K562 (cell line): ENCODE data around the gene PITPNM3. TPM values are rescaled to one million over a fixed set of nuclear protein-coding genes. Genes with fewer than 3 reads are reported as not detected.

Source experiments
- ARID2 ChIP-seq: fragments of 450-650 bp; IDR thresholded peaks from 2 replicates; pipeline ENCODE4 v1.6.1; 2017; ENCODE audit warnings: antibody characterized with exemption, mild to moderate bottlenecking
- ELF1 ChIP-seq: fragments of 200-800 bp; sonication (Bioruptor generic); IDR thresholded peaks from 2 replicates; pipeline ENCODE4 v1.6.1; 2016; ENCODE audit warnings: missing genetic modification characterization, missing compliant biosample characterization
- GATAD2A ChIP-seq: fragments of 450-650 bp; IDR thresholded peaks from 2 replicates; pipeline ENCODE4 v1.6.1; 2017
- MCM5 ChIP-seq: fragments of 450-650 bp; IDR thresholded peaks from 2 replicates; pipeline ENCODE4 v1.6.1; 2016; ENCODE audit warnings: low read depth
- NCOR1 ChIP-seq: fragments of 450-650 bp; IDR thresholded peaks from 2 replicates; pipeline ENCODE4 v1.6.1; 2016; ENCODE audit warnings: mild to moderate bottlenecking, moderate library complexity
- NONO ChIP-seq, 2 experiments: fragments of 200-400 bp in 1 of 2; fragments of 450-650 bp in 1 of 2; formaldehyde crosslinking in 1 of 2; IDR thresholded peaks; 2 replicates each; pipeline ENCODE4 v1.6.1; 2017; ENCODE audit warnings: low read depth in 2 of 2, mild to moderate bottlenecking in 2 of 2, moderate library complexity in 2 of 2, low read length in 1 of 2
- NR2C2 ChIP-seq, 2 experiments: fragments of 200-800 bp in 1 of 2; sonication (Bioruptor generic) in 1 of 2; sonication (generic) in 1 of 2; formaldehyde crosslinking in 1 of 2; IDR thresholded peaks; 2 replicates each; pipeline versions ENCODE4 v1.6.1 to v1.8.0; 2016 to 2022; ENCODE audit warnings: mild to moderate bottlenecking in 1 of 2, missing compliant biosample characterization in 1 of 2, missing genetic modification characterization in 1 of 2, missing genetic modification reagents in 1 of 2
- PRMT5 ChIP-seq: sonication (generic); formaldehyde crosslinking; IDR thresholded peaks from 2 replicates; pipeline ENCODE4 v1.5.0; 2020; ENCODE audit warnings: missing genetic modification reagents
- SMAD4 ChIP-seq: fragments of 250-450 bp; sonication (Bioruptor Pico); conservative IDR thresholded peaks from 2 replicates; pipeline ENCODE4 v1.8.0; 2021; ENCODE audit warnings: inconsistent platforms, mild to moderate bottlenecking, moderate library complexity
- ZNF165 ChIP-seq: fragments of 250-450 bp; sonication (Bioruptor Pico); IDR thresholded peaks from 2 replicates; pipeline ENCODE4 v1.4.0; 2020; ENCODE audit warnings: borderline replicate concordance
- ZNF586 ChIP-seq: fragments of 450-650 bp; formaldehyde crosslinking; conservative IDR thresholded peaks from 2 replicates; pipeline ENCODE4 v1.4.0; 2020; ENCODE audit warnings: mild to moderate bottlenecking, moderate library complexity
- polyA plus RNA-seq, 8 experiments: library from polyadenylated mRNA; depleted of rRNA in 4 of 8; stranded (reverse) in 5 of 8; unstranded in 3 of 8; fragments of >200 nt; fragmentation: Nextera tagmentation in 2 of 8; fragmentation: Illumina TruSeq in 1 of 8; extraction: Ambion mirVana in 2 of 8; extraction: Trizol in 1 of 8; gene quantifications; 2 replicates each; pipeline versions ENCODE4 v1.2.1 to v1.2.3, GENCODE V29; 2011 to 2014; ENCODE audit warnings: inconsistent platforms in 1 of 8, missing spikeins in 1 of 8
- total RNA-seq, 7 experiments: library from RNA; depleted of rRNA in 6 of 7; stranded (reverse); fragments of >200 nt in 6 of 7; fragmentation: Illumina TruSeq in 2 of 7; extraction: Trizol in 2 of 7; gene quantifications; 2 replicates each; pipeline versions ENCODE4 v1.2.1 to v1.2.3, GENCODE V29; 2011 to 2021; ENCODE audit warnings: low replicate concordance in 1 of 7
- TF ChIP-seq, protein P1 (sequence below), 3 experiments: fragments of 200-800 bp in 1 of 3; fragments of 250-450 bp in 1 of 3; fragments of 450-650 bp in 1 of 3; sonication (Bioruptor Pico) in 1 of 3; sonication (Bioruptor generic) in 1 of 3; formaldehyde crosslinking in 1 of 3; IDR thresholded peaks; 2 replicates each; pipeline versions ENCODE4 v1.6.1 to v1.8.0; 2016 to 2022; ENCODE audit warnings: mild to moderate bottlenecking in 2 of 3, missing genetic modification characterization in 2 of 3, missing compliant biosample characterization in 1 of 3, moderate library complexity in 1 of 3
- TF ChIP-seq, protein P2 (sequence below), 2 experiments: fragments of 450-650 bp; formaldehyde crosslinking in 1 of 2; IDR thresholded peaks; 2 replicates each; pipeline versions ENCODE4 v1.4.0 to v1.6.1; 2014 to 2020; ENCODE audit warnings: mild to moderate bottlenecking in 2 of 2, borderline replicate concordance in 1 of 2, low read depth in 1 of 2

Gene PITPNM3
- total and polyA plus RNA-seq, 9 of the 15 experiments (the other 6 are each of a cell fraction or from before 2014, with no cell fraction given), result 0.14 to 0.38 (median 0.22) TPM; not detected in 2

DNA sequence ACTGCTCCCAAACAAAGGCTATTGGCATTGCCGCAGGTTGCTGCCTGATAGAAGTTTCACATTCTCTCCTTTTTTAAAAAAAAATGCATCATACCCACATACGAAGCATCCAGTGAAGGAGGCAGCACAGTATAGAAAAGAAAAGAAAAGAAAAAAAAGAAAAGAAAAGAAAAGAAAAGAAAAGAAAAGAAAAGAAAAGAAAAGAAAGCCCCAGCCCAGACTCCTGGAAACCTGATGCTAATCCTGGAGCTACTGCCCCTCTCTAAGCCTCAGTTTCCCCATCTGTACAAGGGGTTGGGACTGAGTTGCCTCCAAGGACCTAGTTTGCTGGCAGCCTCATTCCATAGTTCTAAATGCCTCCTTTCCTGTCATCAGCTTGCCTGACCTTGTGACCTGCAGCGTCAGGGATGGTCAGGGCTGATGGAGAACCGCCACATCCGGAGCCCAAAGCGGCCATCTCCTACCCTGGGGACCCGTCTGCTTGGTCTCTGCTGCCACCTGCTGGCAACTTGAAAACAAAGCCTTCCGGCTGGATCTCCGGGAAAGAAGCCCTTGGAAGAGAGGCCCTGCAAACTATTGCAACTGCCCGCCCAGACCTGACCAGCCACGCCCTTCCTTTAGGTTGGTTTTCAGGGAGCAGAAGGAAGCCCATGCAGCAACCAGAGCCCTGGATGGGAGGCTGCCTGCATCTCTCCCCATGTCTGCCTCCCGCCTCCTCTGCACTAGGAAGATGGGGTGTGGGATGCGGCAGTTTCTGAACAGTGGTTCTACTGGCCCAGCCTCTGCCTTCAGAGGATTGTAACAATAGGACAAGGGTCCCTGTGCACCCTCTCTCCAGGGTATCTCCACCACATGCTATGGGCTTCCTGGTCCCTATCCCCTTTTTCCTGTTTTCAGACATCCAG is 134.4 kb downstream of the PITPNM3 start (continued):
- TF ChIP-seq, protein P1, sequence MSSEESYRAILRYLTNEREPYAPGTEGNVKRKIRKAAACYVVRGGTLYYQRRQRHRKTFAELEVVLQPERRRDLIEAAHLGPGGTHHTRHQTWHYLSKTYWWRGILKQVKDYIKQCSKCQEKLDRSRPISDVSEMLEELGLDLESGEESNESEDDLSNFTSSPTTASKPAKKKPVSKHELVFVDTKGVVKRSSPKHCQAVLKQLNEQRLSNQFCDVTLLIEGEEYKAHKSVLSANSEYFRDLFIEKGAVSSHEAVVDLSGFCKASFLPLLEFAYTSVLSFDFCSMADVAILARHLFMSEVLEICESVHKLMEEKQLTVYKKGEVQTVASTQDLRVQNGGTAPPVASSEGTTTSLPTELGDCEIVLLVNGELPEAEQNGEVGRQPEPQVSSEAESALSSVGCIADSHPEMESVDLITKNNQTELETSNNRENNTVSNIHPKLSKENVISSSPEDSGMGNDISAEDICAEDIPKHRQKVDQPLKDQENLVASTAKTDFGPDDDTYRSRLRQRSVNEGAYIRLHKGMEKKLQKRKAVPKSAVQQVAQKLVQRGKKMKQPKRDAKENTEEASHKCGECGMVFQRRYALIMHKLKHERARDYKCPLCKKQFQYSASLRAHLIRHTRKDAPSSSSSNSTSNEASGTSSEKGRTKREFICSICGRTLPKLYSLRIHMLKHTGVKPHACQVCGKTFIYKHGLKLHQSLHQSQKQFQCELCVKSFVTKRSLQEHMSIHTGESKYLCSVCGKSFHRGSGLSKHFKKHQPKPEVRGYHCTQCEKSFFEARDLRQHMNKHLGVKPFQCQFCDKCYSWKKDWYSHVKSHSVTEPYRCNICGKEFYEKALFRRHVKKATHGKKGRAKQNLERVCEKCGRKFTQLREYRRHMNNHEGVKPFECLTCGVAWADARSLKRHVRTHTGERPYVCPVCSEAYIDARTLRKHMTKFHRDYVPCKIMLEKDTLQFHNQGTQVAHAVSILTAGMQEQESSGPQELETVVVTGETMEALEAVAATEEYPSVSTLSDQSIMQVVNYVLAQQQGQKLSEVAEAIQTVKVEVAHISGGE (CRISPR knock-in tag; IDR thresholded peaks at IDR 0.05), result no peak
- TF ChIP-seq ZNF165 (CRISPR knock-in tag) (no peak), NONO (IDR thresholded peaks at IDR 0.05; ENCODE audit: low read depth in 2 of 2, low read length in 1 of 2) (no peak), ZNF586 (no peak), NR2C2 (CRISPR knock-in tag; IDR thresholded peaks at IDR 0.05) (no peak), NR2C2 (tag; IDR thresholded peaks at IDR 0.05) (peak; percentile 83), SMAD4 (CRISPR knock-in tag) (no peak), GATAD2A (no peak), PRMT5 (CRISPR knock-in tag) (no peak), MCM5 (no peak), NCOR1 (no peak), ARID2 (peak; percentile 34; the same call in 1 of the 2 replicates), ELF1 (tag) (no peak)
- TF ChIP-seq, protein P2, sequence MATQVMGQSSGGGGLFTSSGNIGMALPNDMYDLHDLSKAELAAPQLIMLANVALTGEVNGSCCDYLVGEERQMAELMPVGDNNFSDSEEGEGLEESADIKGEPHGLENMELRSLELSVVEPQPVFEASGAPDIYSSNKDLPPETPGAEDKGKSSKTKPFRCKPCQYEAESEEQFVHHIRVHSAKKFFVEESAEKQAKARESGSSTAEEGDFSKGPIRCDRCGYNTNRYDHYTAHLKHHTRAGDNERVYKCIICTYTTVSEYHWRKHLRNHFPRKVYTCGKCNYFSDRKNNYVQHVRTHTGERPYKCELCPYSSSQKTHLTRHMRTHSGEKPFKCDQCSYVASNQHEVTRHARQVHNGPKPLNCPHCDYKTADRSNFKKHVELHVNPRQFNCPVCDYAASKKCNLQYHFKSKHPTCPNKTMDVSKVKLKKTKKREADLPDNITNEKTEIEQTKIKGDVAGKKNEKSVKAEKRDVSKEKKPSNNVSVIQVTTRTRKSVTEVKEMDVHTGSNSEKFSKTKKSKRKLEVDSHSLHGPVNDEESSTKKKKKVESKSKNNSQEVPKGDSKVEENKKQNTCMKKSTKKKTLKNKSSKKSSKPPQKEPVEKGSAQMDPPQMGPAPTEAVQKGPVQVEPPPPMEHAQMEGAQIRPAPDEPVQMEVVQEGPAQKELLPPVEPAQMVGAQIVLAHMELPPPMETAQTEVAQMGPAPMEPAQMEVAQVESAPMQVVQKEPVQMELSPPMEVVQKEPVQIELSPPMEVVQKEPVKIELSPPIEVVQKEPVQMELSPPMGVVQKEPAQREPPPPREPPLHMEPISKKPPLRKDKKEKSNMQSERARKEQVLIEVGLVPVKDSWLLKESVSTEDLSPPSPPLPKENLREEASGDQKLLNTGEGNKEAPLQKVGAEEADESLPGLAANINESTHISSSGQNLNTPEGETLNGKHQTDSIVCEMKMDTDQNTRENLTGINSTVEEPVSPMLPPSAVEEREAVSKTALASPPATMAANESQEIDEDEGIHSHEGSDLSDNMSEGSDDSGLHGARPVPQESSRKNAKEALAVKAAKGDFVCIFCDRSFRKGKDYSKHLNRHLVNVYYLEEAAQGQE (IDR thresholded peaks at IDR 0.05; ENCODE audit: borderline replicate concordance), result peak; percentile 59; the same call in 1 of the 2 replicates
- TF ChIP-seq, protein P2 (CRISPR knock-in tag; IDR thresholded peaks at IDR 0.05; ENCODE audit: low read depth), result no peak
